WTC11 (cell line): ENCODE data around the gene SCPEP1.

ENCODE experiments used
- ATF2 ChIP-seq: sonication (generic); formaldehyde crosslinking; IDR thresholded peaks from 2 replicates; pipeline ENCODE4 v1.8.1; 2022; ENCODE audit warnings: low read depth, missing genetic modification reagents, borderline replicate concordance
- JUN ChIP-seq: sonication (generic); formaldehyde crosslinking; IDR thresholded peaks from 2 replicates; pipeline ENCODE4 v1.8.0; 2023; ENCODE audit warnings: mild to moderate bottlenecking, missing genetic modification reagents
- RELA ChIP-seq: sonication (generic); formaldehyde crosslinking; IDR thresholded peaks from 2 replicates; pipeline ENCODE4 v1.8.1; 2022; ENCODE audit warnings: missing genetic modification reagents, mild to moderate bottlenecking, borderline replicate concordance
- SP1 ChIP-seq: sonication (generic); formaldehyde crosslinking; conservative IDR thresholded peaks from 2 replicates; pipeline ENCODE4 v1.8.1; 2022; ENCODE audit warnings: missing genetic modification reagents
- TCF7 ChIP-seq: sonication (generic); formaldehyde crosslinking; IDR thresholded peaks from 2 replicates; pipeline ENCODE4 v1.8.0; 2022; ENCODE audit warnings: mild to moderate bottlenecking, low read depth, missing genetic modification reagents, moderate library complexity
- ZNF121 ChIP-seq: sonication (generic); formaldehyde crosslinking; IDR thresholded peaks from 2 replicates; pipeline ENCODE4 v1.8.0; 2023; ENCODE audit warnings: missing genetic modification reagents
- ZNF317 ChIP-seq: sonication (generic); formaldehyde crosslinking; IDR thresholded peaks from 2 replicates; pipeline ENCODE4 v1.8.1; 2023; ENCODE audit warnings: low read depth, mild to moderate bottlenecking, moderate library complexity, missing genetic modification reagents, borderline replicate concordance
- TF ChIP-seq, protein P1 (sequence below): fragments of 200-600 bp; IDR thresholded peaks from 2 replicates; pipeline ENCODE4 v1.8.0; 2022; ENCODE audit warnings: antibody characterized with exemption
- TF ChIP-seq, protein P2 (sequence below): sonication (generic); formaldehyde crosslinking; IDR thresholded peaks from 2 replicates; pipeline ENCODE4 v1.8.1; 2023; ENCODE audit warnings: mild to moderate bottlenecking, moderate library complexity, missing genetic modification reagents
- TF ChIP-seq, protein P3 (sequence below): fragments of 250-450 bp; sonication (Bioruptor Pico); IDR thresholded peaks from 2 replicates; pipeline ENCODE4 v1.9.0; 2021; ENCODE audit warnings: mild to moderate bottlenecking, borderline replicate concordance

- TF ChIP-seq, protein P1, sequence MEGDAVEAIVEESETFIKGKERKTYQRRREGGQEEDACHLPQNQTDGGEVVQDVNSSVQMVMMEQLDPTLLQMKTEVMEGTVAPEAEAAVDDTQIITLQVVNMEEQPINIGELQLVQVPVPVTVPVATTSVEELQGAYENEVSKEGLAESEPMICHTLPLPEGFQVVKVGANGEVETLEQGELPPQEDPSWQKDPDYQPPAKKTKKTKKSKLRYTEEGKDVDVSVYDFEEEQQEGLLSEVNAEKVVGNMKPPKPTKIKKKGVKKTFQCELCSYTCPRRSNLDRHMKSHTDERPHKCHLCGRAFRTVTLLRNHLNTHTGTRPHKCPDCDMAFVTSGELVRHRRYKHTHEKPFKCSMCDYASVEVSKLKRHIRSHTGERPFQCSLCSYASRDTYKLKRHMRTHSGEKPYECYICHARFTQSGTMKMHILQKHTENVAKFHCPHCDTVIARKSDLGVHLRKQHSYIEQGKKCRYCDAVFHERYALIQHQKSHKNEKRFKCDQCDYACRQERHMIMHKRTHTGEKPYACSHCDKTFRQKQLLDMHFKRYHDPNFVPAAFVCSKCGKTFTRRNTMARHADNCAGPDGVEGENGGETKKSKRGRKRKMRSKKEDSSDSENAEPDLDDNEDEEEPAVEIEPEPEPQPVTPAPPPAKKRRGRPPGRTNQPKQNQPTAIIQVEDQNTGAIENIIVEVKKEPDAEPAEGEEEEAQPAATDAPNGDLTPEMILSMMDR = no peak
- TF ChIP-seq ZNF121 (CRISPR knock-in tag) (no peak), JUN (CRISPR knock-in tag) (no peak), TCF7 (CRISPR knock-in tag) (no peak), SP1 (CRISPR knock-in tag) (no peak), ATF2 (CRISPR knock-in tag) (no peak), RELA (CRISPR knock-in tag) (no peak), ZNF317 (CRISPR knock-in tag) (no peak)
- TF ChIP-seq, protein P2, sequence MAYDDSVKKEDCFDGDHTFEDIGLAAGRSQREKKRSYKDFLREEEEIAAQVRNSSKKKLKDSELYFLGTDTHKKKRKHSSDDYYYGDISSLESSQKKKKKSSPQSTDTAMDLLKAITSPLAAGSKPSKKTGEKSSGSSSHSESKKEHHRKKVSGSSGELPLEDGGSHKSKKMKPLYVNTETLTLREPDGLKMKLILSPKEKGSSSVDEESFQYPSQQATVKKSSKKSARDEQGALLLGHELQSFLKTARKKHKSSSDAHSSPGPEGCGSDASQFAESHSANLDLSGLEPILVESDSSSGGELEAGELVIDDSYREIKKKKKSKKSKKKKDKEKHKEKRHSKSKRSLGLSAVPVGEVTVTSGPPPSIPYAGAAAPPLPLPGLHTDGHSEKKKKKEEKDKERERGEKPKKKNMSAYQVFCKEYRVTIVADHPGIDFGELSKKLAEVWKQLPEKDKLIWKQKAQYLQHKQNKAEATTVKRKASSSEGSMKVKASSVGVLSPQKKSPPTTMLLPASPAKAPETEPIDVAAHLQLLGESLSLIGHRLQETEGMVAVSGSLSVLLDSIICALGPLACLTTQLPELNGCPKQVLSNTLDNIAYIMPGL (CRISPR knock-in tag) = no peak
- TF ChIP-seq, protein P3, sequence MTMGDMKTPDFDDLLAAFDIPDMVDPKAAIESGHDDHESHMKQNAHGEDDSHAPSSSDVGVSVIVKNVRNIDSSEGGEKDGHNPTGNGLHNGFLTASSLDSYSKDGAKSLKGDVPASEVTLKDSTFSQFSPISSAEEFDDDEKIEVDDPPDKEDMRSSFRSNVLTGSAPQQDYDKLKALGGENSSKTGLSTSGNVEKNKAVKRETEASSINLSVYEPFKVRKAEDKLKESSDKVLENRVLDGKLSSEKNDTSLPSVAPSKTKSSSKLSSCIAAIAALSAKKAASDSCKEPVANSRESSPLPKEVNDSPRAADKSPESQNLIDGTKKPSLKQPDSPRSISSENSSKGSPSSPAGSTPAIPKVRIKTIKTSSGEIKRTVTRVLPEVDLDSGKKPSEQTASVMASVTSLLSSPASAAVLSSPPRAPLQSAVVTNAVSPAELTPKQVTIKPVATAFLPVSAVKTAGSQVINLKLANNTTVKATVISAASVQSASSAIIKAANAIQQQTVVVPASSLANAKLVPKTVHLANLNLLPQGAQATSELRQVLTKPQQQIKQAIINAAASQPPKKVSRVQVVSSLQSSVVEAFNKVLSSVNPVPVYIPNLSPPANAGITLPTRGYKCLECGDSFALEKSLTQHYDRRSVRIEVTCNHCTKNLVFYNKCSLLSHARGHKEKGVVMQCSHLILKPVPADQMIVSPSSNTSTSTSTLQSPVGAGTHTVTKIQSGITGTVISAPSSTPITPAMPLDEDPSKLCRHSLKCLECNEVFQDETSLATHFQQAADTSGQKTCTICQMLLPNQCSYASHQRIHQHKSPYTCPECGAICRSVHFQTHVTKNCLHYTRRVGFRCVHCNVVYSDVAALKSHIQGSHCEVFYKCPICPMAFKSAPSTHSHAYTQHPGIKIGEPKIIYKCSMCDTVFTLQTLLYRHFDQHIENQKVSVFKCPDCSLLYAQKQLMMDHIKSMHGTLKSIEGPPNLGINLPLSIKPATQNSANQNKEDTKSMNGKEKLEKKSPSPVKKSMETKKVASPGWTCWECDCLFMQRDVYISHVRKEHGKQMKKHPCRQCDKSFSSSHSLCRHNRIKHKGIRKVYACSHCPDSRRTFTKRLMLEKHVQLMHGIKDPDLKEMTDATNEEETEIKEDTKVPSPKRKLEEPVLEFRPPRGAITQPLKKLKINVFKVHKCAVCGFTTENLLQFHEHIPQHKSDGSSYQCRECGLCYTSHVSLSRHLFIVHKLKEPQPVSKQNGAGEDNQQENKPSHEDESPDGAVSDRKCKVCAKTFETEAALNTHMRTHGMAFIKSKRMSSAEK = no peak
Observed at GRCh38 chr17:57016071-57016763, 38.3 kb downstream of the SCPEP1 start.
